COLO829 (cell line): Measurements from ENCODE around the gene WASF2.

Experiments used
- DNase-seq: peaks from one replicate; pipeline ENCODE4 v3.0.0; 2012; ENCODE audit warnings: low spot score

The WASF2 gene

GRCh38 chr1:27357281-27358037 lies 132.5 kb downstream of the WASF2 start:
- DNase-seq, result peak; percentile 78

- DNase-seq, result no peak
Observed at GRCh38 chr1:27356619-27357280, 133.2 kb downstream of the WASF2 start.

- no peak for DNase-seq
Observed at GRCh38 chr1:27356277-27356618, 133.7 kb downstream of the WASF2 start.

GRCh38 chr1:27355683-27356082 lies 134.3 kb downstream of the WASF2 start:
- no peak for DNase-seq
